Measurements from ENCODE around the gene CAMTA1.

The CAMTA1 gene

GRCh38 chr1:7581754-7582459, 796.7 kb downstream of the CAMTA1 start:
- Histone ChIP-seq H3K4me2 (peak overlapping the region; percentile 35), H3K9me3 (peaks cover 6% of the 10 kb centered on the region; the same call in 1 of the 2 replicates), H3K27me3 (no peaks in the 10 kb centered on the region), H3K36me3 (no peaks in the 10 kb centered on the region), H4K20me1 (no peaks in the 10 kb centered on the region), H3K9ac (no peak overlapping the region), H3K4me1 (peaks cover 71% of the 10 kb centered on the region), H3K27ac (no peak overlapping the region), H3K4me3 (no peak overlapping the region)
- no peak for TF ChIP-seq Cebpa-rat (IDR thresholded peaks at IDR 0.05)

DNA sequence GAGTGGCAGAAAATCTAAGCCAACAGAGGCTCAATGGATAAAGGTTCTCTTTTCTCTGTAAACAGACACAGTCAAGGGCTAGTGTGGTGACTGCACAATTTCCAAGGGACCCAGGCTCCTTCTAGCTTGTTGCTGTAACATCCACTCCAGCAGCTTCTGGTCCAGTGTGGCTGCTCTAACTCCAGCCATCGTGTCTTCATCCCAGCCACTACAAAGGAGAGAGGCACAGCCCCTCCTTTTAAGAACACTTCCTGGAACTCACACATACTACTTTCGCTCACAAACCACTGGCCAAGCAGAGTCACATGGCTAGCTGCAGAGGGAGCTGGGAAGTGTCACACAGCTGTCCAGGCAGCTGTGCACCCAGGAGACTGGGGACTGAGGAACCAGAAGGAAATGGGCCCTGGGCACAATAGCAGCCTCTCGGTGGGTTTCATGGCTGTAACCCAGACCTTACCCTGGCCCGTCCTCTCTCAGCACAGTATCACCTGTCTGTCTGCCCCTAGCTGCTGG, 797.3 kb downstream of the CAMTA1 start:
- no peak overlapping the region for H3K9ac ChIP-seq
- H3K4me3 ChIP-seq, result no peak overlapping the region
- H3K9me3 ChIP-seq, result peaks cover 6% of the 10 kb centered on the region; the same call in 1 of the 2 replicates
- no peak overlapping the region for H3K27ac ChIP-seq
- H3K4me2 ChIP-seq, result peak overlapping the region; percentile 4; the same call in 1 of the 2 replicates
- H3K4me1 ChIP-seq, result peaks cover 65% of the 10 kb centered on the region
- no peaks in the 10 kb centered on the region for H3K36me3 ChIP-seq
- no peak for TF ChIP-seq Cebpa-rat (IDR thresholded peaks at IDR 0.05)
- H4K20me1 ChIP-seq, result no peaks in the 10 kb centered on the region
- H3K27me3 ChIP-seq, result no peaks in the 10 kb centered on the region

- H3K27me3 ChIP-seq, result no peaks in the 10 kb centered on the region
These were observed 798.2 kb downstream of the CAMTA1 start for GRCh38 chr1:7583291-7584096.

DNA sequence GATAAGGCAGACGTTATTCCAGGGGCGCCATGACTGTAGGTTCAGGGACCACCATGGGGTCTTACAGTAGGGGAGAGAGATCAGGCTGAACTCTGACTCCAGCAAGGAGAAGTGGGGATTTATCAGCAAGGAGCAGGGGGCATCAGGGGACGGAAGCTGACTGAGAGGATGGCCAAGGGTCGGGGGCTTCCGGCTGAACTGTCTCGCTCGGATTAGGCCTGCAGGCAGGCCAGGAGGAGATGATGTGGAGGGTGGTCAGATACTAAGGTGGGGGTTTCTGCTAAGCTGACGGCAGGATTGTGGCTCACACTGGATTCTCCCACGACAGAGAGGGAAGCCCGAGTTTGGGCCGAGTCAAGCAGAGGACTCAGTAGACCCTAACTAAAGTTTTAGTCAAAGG, 798.9 kb downstream of the CAMTA1 start:
- Histone ChIP-seq H3K36me3 (no peaks in the 10 kb centered on the region), H3K4me2 (no peak overlapping the region), H3K4me1 (peaks cover 55% of the 10 kb centered on the region), H4K20me1 (no peaks in the 10 kb centered on the region), H3K27ac (no peak overlapping the region), H3K4me3 (no peak overlapping the region), H3K27me3 (no peaks in the 10 kb centered on the region), H3K9me3 (peaks cover 6% of the 10 kb centered on the region; the same call in 1 of the 2 replicates), H3K9ac (no peak overlapping the region)
- no peak for TF ChIP-seq Cebpa-rat (IDR thresholded peaks at IDR 0.05)

More at GRCh38 chr1:7583291-7584096, 798.2 kb downstream of the CAMTA1 start:
- Histone ChIP-seq H3K36me3 (no peaks in the 10 kb centered on the region), H3K4me1 (peaks cover 62% of the 10 kb centered on the region), H3K27ac (no peak overlapping the region), H3K9me3 (peaks cover 6% of the 10 kb centered on the region; the same call in 1 of the 2 replicates), H4K20me1 (no peaks in the 10 kb centered on the region), H3K4me3 (no peak overlapping the region), H3K9ac (no peak overlapping the region), H3K4me2 (no peak overlapping the region)
- TF ChIP-seq Cebpa-rat (IDR thresholded peaks at IDR 0.05), result no peak

- no peak for TF ChIP-seq Cebpa-rat (IDR thresholded peaks at IDR 0.05)
- Histone ChIP-seq H3K4me3 (no peak overlapping the region), H3K27ac (no peak overlapping the region), H4K20me1 (no peaks in the 10 kb centered on the region), H3K27me3 (no peaks in the 10 kb centered on the region), H3K36me3 (no peaks in the 10 kb centered on the region), H3K4me1 (peaks cover 54% of the 10 kb centered on the region), H3K9ac (no peak overlapping the region), H3K4me2 (no peak overlapping the region), H3K9me3 (peaks cover 6% of the 10 kb centered on the region; the same call in 1 of the 2 replicates)
These were observed 799.4 kb downstream of the CAMTA1 start for GRCh38 chr1:7584643-7585042.

GRCh38 chr1:7585216-7585907, 800.1 kb downstream of the CAMTA1 start:
- Histone ChIP-seq H3K27me3 (no peaks in the 10 kb centered on the region), H3K9me3 (peaks cover 6% of the 10 kb centered on the region; the same call in 1 of the 2 replicates), H3K4me1 (peaks cover 52% of the 10 kb centered on the region), H4K20me1 (no peaks in the 10 kb centered on the region), H3K36me3 (no peaks in the 10 kb centered on the region), H3K4me2 (peak overlapping the region; percentile 22), H3K9ac (no peak overlapping the region), H3K27ac (no peak overlapping the region), H3K4me3 (no peak overlapping the region)
- TF ChIP-seq Cebpa-rat (IDR thresholded peaks at IDR 0.05), result no peak

DNA sequence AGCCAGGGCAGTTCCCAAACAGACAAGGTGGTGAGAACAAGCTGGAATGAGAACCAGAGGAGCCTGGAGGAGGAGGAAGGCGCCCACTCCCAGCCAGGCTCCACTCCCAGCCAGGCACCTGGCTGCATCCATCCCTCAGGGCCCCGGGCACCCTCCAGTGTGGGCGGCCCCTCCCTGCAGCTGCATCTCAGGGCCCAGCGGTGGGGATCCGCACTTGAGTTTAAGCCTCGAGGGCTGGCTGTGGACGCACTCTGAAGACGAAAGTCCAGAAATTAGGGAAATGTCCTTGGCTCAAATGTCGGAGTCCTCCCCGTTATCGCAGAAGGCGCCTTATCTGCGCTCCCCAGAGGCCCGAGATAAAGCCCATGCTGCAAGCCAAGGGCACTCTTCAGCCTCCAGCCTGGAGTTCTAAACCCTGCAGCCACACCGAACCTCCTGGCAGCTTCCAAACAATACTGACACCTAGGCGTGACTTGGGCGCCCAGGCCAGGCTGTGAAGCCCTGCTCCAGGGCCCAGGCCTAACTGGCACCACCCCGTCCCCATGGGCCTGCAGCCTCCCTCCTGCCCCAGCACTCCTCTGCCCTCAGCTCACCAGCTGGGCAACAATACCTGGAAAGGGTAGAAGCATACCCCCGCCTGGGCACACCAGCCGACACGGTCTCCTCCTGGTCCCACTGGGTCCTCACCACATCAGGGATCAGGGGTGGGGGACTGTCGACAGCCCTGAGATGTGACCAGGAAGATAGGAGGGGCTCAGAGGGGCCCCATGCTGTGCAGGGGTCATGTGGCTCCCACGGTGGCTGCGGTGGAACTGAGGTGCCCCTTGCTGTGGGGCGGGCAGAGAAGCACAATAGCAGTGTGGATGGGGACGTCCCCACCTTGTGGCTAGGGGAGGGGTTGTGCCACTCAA, 801.0 kb downstream of the CAMTA1 start:
- Histone ChIP-seq H3K4me1 (peaks cover 52% of the 10 kb centered on the region), H3K4me3 (no peak overlapping the region), H4K20me1 (no peaks in the 10 kb centered on the region), H3K9me3 (peaks cover 6% of the 10 kb centered on the region; the same call in 1 of the 2 replicates), H3K27ac (no peak overlapping the region), H3K36me3 (no peaks in the 10 kb centered on the region), H3K4me2 (peak overlapping the region; percentile 22), H3K27me3 (no peaks in the 10 kb centered on the region), H3K9ac (no peak overlapping the region)
- TF ChIP-seq Cebpa-rat (IDR thresholded peaks at IDR 0.05), result no peak

DNA sequence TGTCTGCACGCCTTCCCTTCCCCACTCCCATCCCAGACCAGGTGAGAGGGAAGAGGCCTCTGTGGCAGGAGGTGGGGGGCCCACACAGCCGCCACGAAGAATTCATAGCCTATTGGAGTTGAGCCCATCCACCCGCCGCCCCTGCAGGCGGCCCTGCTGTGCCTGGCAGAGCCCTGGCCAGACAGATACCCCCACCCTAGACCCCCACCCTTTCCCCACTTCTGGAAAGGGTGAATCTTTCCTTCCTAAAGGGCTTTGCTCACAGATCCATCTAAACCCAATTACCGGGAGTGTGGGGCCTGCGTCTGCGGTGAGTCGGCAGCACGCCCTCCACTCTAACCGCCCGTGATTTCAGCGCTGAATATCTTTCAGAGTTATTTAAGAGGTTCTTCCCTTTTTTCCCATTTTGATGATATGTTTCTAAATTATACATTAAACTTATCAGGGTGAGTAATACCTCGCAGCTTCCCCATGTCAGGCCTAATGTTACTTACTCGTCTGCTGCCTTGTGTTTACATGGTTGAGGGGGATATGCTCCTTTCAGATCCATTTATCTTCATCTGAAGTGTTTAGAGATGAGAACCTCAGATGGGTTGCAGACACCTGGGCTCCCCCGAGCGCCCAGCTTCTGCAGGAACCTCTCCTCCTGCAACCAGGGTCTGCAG, 802.0 kb downstream of the CAMTA1 start:
- no peaks in the 10 kb centered on the region for H3K36me3 ChIP-seq
- H3K27me3 ChIP-seq, result no peaks in the 10 kb centered on the region
- no peak overlapping the region for H3K9ac ChIP-seq
- no peaks in the 10 kb centered on the region for H4K20me1 ChIP-seq
- H3K27ac ChIP-seq, result no peak overlapping the region
- peak overlapping the region; percentile 28; the same call in 1 of the 2 replicates for H3K4me2 ChIP-seq
- H3K4me3 ChIP-seq, result no peak overlapping the region
- peaks cover 3% of the 10 kb centered on the region; the same call in 1 of the 2 replicates for H3K9me3 ChIP-seq
- peaks cover 48% of the 10 kb centered on the region for H3K4me1 ChIP-seq
- no peak for TF ChIP-seq Cebpa-rat (IDR thresholded peaks at IDR 0.05)
